Body of pancreas (tissue), 4 donors: ENCODE measurements around the gene DAPK3. TPM values are rescaled to one million over a fixed set of nuclear protein-coding genes. Genes with fewer than 3 reads are reported as not detected.
A peak's percentile ranks its signal among the peaks of the same experiment; 100 is the strongest.

ENCODE experiments used
- ATAC-seq: fragments of 150-250 bp; one replicate; pipeline ENCODE4 v1.9.1; 2016
- DNase-seq, 4 donors: peaks; one replicate each; pipeline ENCODE4 v3.0.0-alpha.2; 2019
- H3K27ac ChIP-seq, 4 donors: fragments of 200-600 bp; sonication (generic); 1 replicate in 3 of 4; 2 replicates in 1 of 4; pipeline versions ENCODE4 v1.5.1 to v1.6.1; 2016 to 2019; ENCODE audit warnings: mild to moderate bottlenecking in 1 of 4, mixed read lengths in 1 of 4, moderate library complexity in 1 of 4
- H3K27me3 ChIP-seq, 2 donors: fragments of 200-600 bp; sonication (generic); one replicate each; pipeline ENCODE4 v1.6.0; 2016; ENCODE audit warnings: mild to moderate bottlenecking in 1 of 2
- H3K36me3 ChIP-seq, 2 donors: fragments of 200-600 bp; sonication (generic); replicated peaks in 1 of 2; 2 replicates each; pipeline ENCODE4 v1.5.1; 2016; ENCODE audit warnings: low read depth in 2 of 2; ENCODE audit not compliant: insufficient read depth in 1 of 2
- H3K4me1 ChIP-seq: fragments of 200-600 bp; sonication (generic); one replicate; pipeline ENCODE4 v1.6.0; 2016
- H3K4me3 ChIP-seq, 2 donors: fragments of 200-600 bp; sonication (generic); 1 replicate in 1 of 2; 2 replicates in 1 of 2; pipeline ENCODE4 v1.5.1; 2016 to 2019
- H3K9me3 ChIP-seq, 3 donors: fragments of 200-600 bp; sonication (generic); 1 replicate in 2 of 3; 2 replicates in 1 of 3; pipeline ENCODE4 v1.5.1; 2016
- POLR2A ChIP-seq, 3 donors: fragments of 450-650 bp; IDR thresholded peaks; one replicate each; pipeline ENCODE4 v1.6.1; 2016; ENCODE audit warnings: antibody characterized with exemption in 3 of 3, mild to moderate bottlenecking in 2 of 3
- WGBS, 2 donors: methylation state at CpG; one replicate each; pipeline ENCODE4 v1.1.5; 2017; 5-methylcytosine and 5-hydroxymethylcytosine counted together
- intact Hi-C: fragments of 100-400 bp; cut with DNase I; formaldehyde crosslinking; loops from one replicate; pipeline ENCODE4 v1.15.1; 2023
- total RNA-seq, 2 donors: library from RNA; depleted of rRNA; stranded (reverse); fragments of >200 nt; gene quantifications; one replicate each; pipeline ENCODE4 v1.1.0, GENCODE V29; 2016
- TF ChIP-seq, protein P1 (sequence below), 7 experiments: fragments of 450-650 bp in 4 of 7; fragments of 200-600 bp in 3 of 7; sonication (generic) in 3 of 7; IDR thresholded peaks; one replicate each; pipeline ENCODE4 v1.5.1; 2016 to 2019; ENCODE audit warnings: antibody characterized with exemption in 7 of 7

DAPK3 gene
- total RNA-seq, 2 donors from 2014 or later = 44.5 to 47.7 TPM

DNA sequence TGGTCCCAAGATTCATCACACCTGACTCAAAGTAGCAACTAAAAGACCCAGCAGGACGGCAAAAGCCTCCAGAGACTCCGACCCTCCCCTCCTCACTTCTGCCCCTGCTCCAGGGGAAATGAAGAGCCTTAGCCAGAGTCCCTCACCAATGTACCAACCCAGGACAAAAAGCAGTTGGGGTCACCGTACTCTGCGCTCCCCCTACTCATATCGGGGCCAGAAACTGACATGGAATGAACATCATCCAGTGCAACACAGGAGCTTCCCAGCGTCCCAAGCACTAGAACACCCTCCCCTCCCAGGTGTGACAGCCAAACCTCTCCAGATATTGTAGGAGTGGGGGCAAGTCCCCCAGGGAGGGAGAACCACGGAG lies 12.6 kb upstream of the DAPK3 start:
- peak overlapping the region; percentile 85 to 99 for H3K4me3 ChIP-seq
- DNase-seq = no peak

DNA sequence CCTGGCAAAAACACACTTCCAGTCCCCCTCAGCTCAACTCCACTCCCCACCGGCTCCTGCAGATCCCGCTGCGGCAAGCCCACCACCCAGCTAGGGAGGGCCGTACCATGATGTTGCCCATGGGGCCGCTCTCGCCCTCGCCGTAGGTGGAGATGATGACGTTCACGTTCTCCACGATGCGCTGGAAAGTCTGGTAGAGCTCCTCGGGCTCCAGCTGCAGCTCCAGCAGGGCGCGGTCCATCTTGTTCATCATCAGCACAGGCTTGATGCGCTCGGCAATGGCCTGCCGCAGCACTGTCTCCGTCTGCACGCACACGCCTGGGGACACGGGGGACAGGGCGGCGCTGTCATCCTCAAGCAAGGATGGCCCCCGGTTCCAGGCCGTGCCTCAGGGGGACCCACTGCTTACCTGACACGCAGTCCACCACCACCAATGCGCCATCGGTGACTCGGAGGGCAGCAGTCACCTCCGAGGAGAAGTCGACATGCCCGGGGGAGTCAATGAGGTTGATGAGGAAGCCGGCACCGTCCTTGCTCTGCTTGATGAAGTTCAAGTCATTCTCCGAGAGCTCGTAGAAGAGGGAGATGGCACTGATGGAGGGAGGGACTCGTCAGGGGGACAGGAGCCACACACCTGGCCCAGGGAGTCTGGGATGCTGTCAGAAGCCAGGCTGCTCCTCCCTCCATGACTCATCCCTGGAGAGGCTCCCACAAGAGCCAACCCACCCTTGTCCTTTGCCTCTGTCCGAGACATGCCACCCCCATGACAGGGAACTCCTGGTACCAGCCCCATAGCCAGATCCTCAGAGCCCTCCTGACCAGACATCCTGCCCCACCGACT lies 12.0 kb upstream of the DAPK3 start:
- Histone ChIP-seq H3K27me3 (no peaks in the 10 kb centered on the region), H3K27ac (peak overlapping the region in 2 of 4 donors; percentile 93 to 97), H3K4me1 (peaks cover 53% of the 10 kb centered on the region), H3K4me3 (no peak overlapping the region), H3K9me3 (no peaks in the 10 kb centered on the region), H3K36me3 (peaks cover 25 to 48% of the 10 kb centered on the region in 2 donors)
- intact Hi-C loops = no loop called here
- TF ChIP-seq, protein P1, sequence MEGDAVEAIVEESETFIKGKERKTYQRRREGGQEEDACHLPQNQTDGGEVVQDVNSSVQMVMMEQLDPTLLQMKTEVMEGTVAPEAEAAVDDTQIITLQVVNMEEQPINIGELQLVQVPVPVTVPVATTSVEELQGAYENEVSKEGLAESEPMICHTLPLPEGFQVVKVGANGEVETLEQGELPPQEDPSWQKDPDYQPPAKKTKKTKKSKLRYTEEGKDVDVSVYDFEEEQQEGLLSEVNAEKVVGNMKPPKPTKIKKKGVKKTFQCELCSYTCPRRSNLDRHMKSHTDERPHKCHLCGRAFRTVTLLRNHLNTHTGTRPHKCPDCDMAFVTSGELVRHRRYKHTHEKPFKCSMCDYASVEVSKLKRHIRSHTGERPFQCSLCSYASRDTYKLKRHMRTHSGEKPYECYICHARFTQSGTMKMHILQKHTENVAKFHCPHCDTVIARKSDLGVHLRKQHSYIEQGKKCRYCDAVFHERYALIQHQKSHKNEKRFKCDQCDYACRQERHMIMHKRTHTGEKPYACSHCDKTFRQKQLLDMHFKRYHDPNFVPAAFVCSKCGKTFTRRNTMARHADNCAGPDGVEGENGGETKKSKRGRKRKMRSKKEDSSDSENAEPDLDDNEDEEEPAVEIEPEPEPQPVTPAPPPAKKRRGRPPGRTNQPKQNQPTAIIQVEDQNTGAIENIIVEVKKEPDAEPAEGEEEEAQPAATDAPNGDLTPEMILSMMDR (IDR thresholded peaks at IDR 0.05) = no peak
- no peak for TF ChIP-seq POLR2A (IDR thresholded peaks at IDR 0.05)
- no peak for ATAC-seq
- peak in 2 of 4 donors; percentile 17 to 46 for DNase-seq
- WGBS, 2 donors = 71 to 84% methylated on average over 21 to 38 of the region's 40 CpGs

More for the DNA sequence above, 12.6 kb upstream of the DAPK3 start:
- no peaks in the 10 kb centered on the region for H3K27me3 ChIP-seq
- peaks cover 56% of the 10 kb centered on the region for H3K4me1 ChIP-seq
- H3K36me3 ChIP-seq = peaks cover 24 to 44% of the 10 kb centered on the region in 2 donors
- H3K9me3 ChIP-seq = no peaks in the 10 kb centered on the region
- no peak for TF ChIP-seq POLR2A (IDR thresholded peaks at IDR 0.05)
- TF ChIP-seq, protein P1 (IDR thresholded peaks at IDR 0.05) = no peak
- intact Hi-C loops = no loop called here
- ATAC-seq = no peak
- 25 to 50% methylated on average over 7 of the region's 7 CpGs for WGBS, 2 donors
- peak overlapping the region in 3 of 4 donors; percentile 93 to 97 (median 95) for H3K27ac ChIP-seq

DNA sequence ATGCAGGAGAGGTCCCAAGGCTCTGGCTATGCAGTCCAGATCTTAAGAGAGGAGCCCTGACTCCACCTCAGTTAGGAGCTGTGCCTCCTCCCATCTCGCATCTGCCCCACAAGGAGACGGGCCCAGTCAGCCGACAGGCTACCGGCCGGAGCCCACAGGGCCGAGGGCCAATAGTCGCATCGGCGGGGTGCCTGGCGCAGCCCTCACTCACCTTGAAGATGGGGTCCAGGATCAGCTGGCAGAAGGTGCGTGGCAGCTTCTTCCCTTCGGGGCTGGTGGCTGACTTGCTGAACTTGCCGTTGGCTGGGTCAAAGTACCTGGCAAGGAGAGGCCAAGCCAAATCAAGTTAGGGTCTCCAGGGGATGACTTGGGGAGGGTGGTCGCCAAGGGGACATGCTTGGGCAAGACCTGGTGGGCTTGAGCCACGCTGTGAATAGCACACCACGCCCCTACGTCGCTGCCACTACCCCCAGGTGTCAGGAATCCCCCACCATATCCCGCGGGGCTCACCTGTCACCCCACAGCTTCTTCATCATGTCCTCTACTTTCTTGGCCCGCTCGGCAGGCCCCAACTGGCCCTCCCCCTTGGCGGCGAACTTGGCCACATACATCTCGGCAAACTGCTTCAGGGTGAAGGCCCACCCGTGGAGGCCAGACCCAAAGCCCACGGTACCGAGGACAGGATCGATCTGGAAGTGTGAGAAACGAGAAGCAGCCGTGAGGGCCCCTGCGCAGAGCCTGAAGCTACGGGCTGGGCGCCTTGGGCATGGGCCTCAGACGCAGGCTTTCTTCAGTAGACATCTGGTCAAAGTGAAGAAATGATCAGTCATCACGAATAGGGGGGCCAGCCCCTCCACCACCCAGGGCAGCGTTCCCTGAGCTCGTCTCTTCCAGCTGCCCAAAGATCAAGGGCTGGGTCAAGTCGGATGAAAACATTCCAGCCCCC lies 11.1 kb upstream of the DAPK3 start:
- no peak overlapping the region for H3K4me3 ChIP-seq
- DNase-seq (peak in 1 of 4 donors; percentile 14), ATAC-seq (no peak)
- TF ChIP-seq POLR2A (IDR thresholded peaks at IDR 0.05) = no peak
- TF ChIP-seq, protein P1 (IDR thresholded peaks at IDR 0.05) = no peak
- H3K27me3 ChIP-seq = no peaks in the 10 kb centered on the region
- 77 to 78% methylated on average over 31 to 38 of the region's 39 CpGs for WGBS, 2 donors
- H3K27ac ChIP-seq = peak overlapping the region in 1 of 4 donors; percentile 32
- H3K36me3 ChIP-seq = peaks cover 34 to 58% of the 10 kb centered on the region in 2 donors
- no peaks in the 10 kb centered on the region for H3K9me3 ChIP-seq
- intact Hi-C loops = no loop called here
- peaks cover 45% of the 10 kb centered on the region for H3K4me1 ChIP-seq

DNA sequence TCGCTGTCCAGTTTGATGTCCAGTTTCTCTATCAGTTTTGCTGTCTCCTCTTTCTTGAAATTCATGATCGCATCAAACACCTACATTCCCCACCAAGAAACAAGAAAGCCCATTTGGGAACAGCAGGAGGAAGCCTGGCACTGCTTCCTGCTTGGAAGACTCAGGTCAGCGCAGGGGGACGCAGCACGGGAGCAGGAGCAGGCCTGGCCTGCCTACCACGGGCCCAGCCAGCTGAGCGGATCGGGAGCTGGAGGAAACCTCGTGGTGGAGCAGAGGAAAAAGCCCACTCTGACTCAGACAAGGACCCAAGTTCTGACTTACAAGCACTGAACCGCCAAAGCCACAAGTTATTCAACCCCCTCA lies 10.5 kb upstream of the DAPK3 start:
- DNase-seq (no peak), ATAC-seq (no peak)
- H3K27me3 ChIP-seq = no peaks in the 10 kb centered on the region
- no peak for TF ChIP-seq POLR2A (IDR thresholded peaks at IDR 0.05)
- TF ChIP-seq, protein P1 (IDR thresholded peaks at IDR 0.05) = no peak
- intact Hi-C loops = no loop called here
- H3K4me1 ChIP-seq = peaks cover 39% of the 10 kb centered on the region
- peaks cover 41 to 63% of the 10 kb centered on the region in 2 donors for H3K36me3 ChIP-seq
- H3K4me3 ChIP-seq = no peak overlapping the region
- H3K9me3 ChIP-seq = no peaks in the 10 kb centered on the region
- H3K27ac ChIP-seq = peak overlapping the region in 1 of 4 donors; percentile 32
- 81 to 93% methylated on average over 9 to 10 of the region's 10 CpGs for WGBS, 2 donors
